GM20000 (cell line): ENCODE results near the gene CALHM2.
"Not testable (repeated sequence)": the region's sequence is repeated elsewhere in the genome, so short reads cannot be mapped to it uniquely, and the experiment has no call there.

Source experiments
- DNase-seq: peaks from one replicate; pipeline ENCODE4 v3.0.0; 2012; ENCODE audit warnings: low spot score
- TF ChIP-seq, protein P1 (sequence below): IDR thresholded peaks from 2 replicates; pipeline ENCODE4 v1.5.1; 2012; ENCODE audit warnings: mild to moderate bottlenecking, control low read depth; ENCODE audit errors: extremely low read depth, missing control alignments

Gene CALHM2

DNA sequence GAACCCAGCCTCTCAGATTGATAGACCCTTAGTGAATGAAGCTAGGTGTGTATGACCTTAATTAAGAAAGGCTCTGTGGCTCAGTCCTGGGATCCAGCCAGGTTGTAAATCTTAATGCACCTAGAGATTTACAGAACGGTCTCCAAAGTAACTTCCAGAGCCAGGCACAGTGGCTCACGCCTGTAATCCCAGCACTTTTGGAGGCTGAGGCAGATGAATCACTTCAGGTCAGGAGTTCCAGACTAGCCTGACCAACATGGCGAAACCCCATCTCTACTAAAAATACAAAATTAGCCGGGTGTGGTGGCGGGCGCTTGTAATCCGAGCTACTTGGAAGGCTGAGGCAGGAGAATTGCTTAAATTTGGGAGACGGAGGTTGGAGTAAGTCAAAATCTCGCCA lies 24.3 kb downstream of the CALHM2 start:
- TF ChIP-seq, protein P1, sequence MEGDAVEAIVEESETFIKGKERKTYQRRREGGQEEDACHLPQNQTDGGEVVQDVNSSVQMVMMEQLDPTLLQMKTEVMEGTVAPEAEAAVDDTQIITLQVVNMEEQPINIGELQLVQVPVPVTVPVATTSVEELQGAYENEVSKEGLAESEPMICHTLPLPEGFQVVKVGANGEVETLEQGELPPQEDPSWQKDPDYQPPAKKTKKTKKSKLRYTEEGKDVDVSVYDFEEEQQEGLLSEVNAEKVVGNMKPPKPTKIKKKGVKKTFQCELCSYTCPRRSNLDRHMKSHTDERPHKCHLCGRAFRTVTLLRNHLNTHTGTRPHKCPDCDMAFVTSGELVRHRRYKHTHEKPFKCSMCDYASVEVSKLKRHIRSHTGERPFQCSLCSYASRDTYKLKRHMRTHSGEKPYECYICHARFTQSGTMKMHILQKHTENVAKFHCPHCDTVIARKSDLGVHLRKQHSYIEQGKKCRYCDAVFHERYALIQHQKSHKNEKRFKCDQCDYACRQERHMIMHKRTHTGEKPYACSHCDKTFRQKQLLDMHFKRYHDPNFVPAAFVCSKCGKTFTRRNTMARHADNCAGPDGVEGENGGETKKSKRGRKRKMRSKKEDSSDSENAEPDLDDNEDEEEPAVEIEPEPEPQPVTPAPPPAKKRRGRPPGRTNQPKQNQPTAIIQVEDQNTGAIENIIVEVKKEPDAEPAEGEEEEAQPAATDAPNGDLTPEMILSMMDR, result no peak
- no peak for DNase-seq

DNA sequence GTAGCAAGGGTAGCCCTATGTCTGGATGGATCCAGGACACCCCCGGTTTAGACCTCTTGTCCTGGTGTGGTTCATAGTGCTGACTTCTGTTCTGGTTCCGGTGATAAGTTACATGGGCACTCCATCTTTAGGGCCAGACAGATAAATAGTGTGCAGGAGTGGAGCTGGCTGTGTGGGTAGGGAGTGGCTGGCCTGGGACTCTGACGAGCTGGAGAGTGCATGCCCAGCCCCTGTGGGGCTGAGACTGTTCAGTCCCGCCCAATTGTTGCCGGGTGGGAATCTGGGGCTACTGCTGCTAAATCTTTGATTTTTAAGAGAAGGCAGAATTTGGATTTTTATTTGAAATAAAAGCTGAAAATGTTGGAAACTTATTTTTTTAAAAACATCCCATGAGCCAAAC lies 28.4 kb downstream of the CALHM2 start:
- DNase-seq, result no peak
- TF ChIP-seq, protein P1, result no peak

DNA sequence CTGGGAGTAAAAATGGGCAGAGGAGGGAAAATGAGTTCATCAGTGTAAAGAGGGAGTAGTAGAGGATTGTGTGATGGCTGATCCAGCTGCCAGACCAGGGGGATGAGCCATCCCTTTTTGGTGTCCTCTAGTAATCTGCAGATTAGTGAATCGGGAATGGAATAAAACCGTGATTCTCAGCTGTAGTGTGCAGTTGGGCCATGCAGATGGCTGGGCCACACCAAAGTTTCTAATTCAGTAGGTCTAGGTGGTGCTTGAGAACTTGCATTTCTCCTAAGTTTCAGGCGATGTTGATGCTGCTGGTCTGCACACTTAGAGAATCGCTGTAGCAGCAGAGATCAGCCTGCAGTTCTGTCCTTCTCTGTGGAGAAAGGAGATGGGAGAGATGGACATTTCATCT lies 33.1 kb downstream of the CALHM2 start:
- TF ChIP-seq, protein P1, result no peak
- DNase-seq, result no peak

GRCh38 chr10:103417601-103418000 lies 34.6 kb downstream of the CALHM2 start:
- DNase-seq, result no peak
- TF ChIP-seq, protein P1, result no peak

GRCh38 chr10:103417148-103417469 lies 35.1 kb downstream of the CALHM2 start:
- not testable (repeated sequence) for DNase-seq

- DNase-seq, result peak; percentile 53
- TF ChIP-seq, protein P1, result peak; percentile 42
Measured at GRCh38 chr10:103416436-103417147, 35.6 kb downstream of the CALHM2 start.

- TF ChIP-seq, protein P1, result no peak
- no peak for DNase-seq
Measured at GRCh38 chr10:103415581-103415980, 36.6 kb downstream of the CALHM2 start.

GRCh38 chr10:103413564-103413963 lies 38.6 kb downstream of the CALHM2 start:
- TF ChIP-seq, protein P1, result no peak
- no peak for DNase-seq
